NCI-H1436 treated with DMSO at 0.1 percent for 48 hours (cell line): Measurements from ENCODE around the gene SKAP1.
"Not testable (repeated sequence)": the region's sequence is repeated elsewhere in the genome, so short reads cannot be mapped to it uniquely, and the experiment has no call there.

Experiments
- DNase-seq: peaks from one replicate; lab custom pipeline; 2025; lab: John Stamatoyannopoulos, UW

The SKAP1 gene

DNA sequence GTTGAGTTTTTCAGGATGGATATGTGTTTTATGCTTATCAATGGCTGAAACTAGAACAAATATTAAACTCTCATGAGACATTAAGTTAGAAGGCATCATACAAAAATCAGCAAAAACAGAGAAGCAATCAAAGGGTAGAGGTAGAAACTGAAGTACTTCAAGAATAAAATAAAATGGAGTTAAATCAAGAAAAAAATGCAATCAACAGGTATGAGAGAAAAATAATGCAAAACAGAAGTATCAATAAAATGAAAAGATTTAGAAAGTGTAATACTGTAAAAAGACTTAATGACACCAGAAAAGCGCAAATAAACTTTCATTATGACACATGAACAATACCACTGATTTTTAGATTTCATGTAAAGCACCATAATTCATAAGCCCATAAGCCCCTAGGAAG, 112.3 kb downstream of the SKAP1 start:
- no peak for DNase-seq

DNA sequence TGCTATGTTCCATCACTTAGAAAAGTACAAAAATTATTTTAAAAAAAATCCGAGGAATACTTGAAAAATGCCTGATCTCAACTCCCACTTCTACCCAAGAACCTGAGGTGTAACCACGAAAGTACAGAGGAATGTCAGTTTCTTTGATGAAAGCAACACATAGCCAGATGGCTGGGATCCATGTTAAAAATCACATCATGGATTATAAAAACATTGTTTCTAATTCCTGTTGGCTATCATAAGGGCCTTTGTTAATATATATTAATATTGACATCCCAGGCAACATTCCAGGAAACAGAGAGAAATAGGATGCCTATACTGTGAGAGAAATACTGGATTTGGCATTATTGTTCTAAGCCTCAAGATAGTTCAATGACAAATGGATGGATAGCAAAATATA, 115.3 kb downstream of the SKAP1 start:
- no peak for DNase-seq

DNA sequence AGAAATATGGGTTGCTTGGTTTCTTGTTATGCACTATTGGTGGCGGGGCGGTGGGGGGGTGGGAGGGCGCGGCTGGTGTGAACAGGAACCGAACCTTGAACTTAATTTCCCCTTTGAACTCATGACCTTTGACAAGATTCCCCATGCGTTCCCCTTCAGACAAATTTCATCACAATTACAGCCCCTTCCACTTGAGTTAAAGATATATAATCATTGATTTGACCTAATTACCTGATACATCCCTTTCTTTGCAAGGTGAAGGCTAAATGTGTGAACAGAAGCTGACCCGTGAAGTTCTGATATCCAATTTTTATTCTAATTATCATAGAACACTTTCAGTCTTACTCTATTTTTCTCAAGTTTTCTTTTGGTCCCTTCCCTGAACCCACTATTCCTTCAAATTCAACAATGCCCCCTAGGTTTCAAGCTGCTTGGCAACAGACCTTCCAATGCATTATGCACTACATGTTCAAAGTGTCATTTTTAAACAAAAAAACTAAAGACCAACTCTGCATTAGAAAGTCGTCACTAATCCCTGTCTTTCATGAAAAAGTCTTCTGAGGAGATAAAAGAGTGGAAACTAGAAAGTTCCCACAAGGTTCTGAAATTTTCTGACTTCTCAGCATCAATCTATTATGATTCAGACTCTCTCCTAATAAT, 116.8 kb downstream of the SKAP1 start:
- DNase-seq: no peak

DNA sequence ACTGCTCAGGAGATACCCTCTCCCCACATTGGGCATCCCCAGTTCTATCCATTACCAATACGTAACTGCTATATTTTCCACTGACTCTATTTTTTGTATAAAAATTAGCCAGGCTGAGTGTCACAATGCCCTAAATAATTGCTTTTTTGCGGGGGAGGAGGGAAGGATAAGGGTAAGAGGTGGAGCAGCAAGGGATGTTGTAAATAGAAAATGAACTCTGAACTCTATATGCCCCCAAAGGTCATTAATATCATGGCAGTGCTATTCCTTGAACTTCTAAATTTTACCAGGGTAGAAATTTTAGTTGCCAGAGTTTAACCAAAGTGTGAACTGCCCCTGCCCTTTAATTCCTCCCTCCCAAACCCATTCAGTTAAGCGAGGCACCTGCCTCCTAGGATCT, 118.7 kb downstream of the SKAP1 start:
- DNase-seq: no peak

DNA sequence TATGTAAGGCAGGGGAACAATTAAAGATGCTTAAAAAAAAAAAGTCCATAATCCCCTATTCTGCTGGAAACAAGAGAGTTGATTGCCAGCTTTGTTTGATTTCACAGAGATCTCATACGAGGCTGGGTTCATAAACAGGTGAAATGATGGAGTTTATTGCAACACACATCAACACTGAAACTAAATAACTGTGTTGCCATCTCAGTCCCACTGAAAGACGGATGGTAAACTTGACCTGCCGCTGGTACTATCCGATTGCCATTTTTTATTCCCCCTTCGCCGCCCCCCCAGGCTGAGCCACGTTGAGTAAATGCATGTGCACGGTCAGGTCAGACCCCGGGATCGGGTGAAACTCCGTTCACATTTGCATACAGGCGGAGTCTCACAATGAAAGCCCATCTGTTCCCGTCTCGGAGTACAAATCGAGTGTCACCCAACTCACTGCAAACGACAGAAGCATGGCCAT, 119.2 kb downstream of the SKAP1 start:
- DNase-seq: peak; percentile 31

DNA sequence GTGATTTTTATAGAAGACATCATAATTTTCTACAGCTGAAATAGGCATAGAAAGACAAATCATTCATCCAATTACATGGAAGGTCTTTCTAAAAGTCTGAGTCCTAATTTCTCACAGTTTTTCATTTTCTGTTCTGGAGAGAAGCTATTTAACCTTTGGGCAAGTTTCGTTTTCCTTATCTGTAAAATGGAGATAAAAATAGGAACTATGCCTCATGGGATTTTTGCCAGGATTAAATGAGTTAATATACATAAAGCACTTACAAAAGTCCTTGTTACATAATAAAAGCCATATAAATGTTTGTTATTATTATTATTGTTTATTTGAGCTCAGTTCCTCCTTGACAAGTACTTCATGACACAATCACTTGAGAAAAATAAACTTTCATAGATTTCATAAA, 121.4 kb downstream of the SKAP1 start:
- no peak for DNase-seq

DNA sequence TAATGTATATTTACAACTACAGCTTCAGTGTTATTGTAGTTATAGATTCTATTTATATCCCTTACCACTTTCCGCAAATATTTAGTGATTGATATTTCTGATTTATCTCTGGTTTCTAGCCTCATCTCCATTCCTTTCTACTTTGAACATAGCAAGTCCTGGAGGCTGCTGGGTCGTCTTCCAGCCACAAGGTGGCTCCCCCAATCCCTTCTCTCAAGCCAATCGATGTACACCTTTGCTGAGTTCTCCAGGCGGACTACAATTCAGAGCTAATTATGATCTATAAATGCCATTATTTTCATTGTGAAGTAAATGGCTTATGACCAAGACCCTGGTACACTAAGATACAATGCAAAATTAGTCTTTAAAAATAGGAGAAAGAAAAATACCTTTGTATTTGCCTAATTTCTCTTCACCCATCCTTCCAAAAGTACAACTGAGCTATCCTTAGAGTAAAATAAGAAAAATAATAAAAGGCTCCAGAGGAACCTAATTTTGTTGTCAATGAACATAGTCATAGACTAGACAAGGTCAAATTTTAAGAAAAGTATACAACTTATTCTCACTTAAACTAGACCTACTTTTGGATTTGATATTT, 122.1 kb downstream of the SKAP1 start:
- peak; percentile 21 for DNase-seq

DNA sequence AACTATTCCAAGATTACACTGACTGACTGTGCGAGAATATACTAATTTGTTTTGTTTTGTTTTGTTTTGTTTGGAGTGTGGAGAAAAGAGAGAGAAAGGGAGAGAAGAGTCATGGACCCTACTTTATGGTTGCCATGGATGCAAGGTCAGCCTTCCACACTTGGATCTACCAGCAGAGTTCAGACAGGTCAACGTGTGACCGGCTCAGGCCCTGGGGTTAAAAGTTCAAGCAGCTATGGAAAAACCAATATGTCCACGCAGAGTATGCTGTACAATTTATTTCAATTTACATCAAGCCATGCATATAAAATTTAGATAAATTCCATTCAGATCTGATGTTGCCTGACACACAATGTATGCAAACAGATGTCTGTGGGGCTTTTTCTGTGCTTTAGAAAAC, 122.8 kb downstream of the SKAP1 start:
- no peak for DNase-seq

DNA sequence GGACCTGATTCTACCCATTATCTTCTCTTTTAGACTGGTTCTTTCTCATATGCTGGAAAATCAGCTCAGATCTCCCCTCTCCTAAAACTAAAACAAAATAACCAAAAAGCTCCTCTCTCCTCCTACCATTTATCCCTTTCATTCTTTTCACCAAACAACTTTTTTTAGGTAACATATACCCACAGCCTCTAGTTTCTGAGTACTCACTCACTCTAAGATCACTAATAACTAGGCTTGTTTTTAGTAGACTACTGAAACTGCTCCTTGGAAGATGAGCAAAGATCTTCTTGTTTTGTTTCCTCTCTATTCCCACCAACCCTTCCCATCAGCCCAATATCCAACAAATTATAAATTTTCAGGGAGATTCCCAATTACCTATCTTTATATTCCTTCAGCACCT, 129.0 kb downstream of the SKAP1 start:
- DNase-seq: no peak

DNA sequence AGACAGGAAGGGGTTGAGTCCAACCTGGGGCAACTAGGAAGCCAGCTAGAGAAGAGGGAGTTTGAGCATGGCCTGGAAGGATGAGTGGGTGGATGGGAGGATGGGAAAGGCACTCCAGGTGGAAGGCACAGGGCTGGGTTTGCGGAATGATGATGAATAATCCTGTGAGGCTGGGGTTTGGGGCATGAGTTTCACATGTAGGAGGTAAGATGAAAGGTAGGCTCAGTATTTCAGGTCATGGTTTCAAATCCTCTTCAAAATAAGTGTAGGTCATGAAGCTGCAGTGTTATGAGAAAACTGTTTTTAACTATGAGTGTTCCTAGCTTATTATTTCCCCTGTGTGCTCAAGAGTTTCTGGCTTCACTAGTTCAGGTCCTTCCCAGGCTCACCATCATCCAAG, 130.3 kb downstream of the SKAP1 start:
- DNase-seq: no peak

DNA sequence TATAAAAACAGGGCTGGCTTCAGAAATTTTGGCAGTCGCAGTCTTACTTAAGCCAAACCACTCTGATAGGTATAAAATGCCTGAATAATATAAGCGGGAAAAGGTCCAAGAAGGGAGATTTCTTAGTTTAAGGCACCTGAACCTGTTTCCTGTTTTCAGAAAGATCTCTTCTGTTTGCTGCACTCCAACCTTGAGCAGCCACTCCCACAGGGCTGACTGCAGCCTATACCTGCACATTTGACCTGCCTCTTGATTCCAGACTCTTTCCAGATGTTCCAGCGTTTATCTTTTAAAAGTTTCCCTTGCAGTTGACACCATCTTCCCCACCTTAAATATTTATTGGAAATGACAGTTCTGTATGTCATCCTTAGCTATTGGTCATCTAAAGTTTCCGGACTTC, 132.2 kb downstream of the SKAP1 start:
- no peak for DNase-seq

DNA sequence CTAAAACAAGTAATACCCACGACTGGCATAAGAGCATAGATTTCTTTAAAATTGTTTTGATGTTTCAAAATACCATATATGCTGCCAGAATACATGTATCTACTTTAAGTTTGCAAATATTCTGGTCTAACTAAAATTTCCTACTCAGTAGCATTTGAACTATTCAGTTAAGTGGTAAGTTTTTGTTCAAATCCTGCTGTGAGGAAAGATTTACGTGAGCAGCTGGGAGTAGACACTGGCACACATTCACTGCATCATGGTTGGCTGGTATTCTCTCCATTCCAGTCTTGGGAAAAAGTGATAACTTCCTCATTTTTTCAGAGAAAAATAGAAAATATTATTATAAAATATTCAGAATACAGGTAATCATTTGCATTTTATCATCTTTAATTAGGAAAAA, 133.6 kb downstream of the SKAP1 start:
- DNase-seq: no peak

DNA sequence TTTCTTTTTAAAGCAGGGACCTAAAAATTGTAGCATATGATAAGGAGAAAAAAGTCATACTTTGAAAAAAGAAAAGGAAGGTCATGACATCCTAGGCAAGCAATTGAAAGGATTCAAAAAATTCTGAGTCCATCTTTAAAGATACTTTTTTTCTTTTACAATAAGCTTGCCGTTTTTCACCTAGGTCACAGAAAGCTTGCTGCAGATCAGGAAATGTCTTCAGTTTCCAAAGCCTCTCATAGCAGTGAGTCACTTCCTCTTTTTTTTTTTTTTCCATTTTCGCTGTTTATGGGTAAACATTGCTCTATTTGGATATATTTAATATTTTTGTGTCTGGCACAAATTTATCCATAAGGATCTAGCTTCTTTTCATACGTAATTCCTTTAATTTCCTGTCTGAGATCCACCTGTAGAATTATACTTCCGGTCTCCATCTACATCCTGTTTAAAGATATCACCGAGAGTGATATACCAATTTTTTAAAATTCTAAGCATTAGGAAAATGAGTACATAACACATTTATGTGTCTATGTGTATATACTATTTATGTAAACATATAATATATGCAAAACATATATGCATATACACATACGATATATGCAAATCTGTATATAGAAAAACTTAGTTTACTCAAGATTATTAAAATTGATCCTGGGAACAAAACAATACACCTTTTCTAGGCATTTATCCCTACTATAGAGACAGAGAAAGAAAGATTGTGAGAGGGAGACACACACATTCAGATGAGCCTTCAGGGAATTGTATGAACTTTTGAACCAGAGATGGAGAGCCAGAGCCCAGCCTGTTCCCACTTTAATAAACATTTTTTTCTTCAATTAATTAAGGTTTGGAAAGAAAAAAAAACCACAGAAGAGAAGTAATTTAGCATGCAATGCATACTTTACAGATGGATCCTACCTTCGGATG, 134.4 kb downstream of the SKAP1 start:
- no peak for DNase-seq

DNA sequence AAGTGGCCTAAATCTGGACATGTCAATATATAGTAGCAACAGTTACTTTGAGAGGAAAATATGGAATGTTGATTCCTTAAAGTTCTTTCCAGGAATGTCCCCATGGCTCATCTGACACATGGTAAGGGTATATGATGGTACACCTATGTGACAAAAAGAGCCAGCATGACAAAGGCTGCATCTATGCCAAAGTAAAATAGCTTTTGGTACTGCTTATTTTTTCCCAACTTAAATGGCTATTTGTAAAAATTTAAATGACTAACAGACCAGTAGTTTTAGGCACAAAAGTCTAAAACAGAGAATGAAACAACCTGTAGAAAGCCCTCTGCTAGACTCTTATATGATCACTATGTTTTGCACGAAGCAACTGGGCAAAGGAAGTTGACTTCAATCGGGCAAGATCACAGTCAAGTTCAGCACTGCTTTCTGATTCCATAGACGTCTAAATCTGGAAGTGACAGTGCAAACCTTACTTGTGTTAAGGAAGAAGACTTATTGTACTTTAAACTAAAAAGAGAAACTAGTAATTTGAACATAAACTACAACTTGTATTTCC, 135.1 kb downstream of the SKAP1 start:
- no peak for DNase-seq

DNA sequence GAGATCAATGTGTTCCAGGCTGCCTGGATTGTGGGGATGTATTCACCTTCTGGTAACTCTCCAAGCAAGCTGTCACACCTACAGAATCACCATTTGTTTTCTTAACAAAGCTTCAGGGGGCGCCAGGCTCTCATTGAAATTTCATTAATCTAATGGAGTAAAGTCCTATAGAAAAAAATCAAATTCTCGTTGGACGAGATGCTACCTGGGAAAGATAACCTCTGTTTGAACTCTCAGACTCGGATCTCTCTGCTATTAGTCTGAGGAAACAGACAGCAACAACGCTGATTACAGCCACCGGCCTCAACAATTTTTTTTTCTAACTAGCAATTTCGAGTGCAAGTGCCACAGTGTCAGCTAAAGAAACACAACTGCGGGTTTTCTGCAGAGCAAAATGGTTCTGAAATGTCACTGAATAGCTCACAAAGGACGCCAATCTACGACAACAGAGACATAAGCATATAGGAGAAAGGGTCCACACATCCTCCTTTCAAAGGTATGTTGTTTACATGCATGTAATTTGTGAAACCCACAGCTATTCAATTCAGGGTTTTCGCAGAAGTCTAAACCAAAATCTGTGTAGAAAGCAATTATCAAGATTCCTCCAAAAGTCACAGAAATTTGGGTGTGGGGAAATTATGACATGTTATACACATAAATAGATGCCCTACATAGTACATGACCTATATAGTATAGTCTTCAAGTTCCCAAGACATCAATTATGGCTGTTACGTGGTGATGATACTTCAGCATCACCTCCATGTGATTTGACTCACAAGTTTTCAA, 135.8 kb downstream of the SKAP1 start:
- DNase-seq: no peak

DNA sequence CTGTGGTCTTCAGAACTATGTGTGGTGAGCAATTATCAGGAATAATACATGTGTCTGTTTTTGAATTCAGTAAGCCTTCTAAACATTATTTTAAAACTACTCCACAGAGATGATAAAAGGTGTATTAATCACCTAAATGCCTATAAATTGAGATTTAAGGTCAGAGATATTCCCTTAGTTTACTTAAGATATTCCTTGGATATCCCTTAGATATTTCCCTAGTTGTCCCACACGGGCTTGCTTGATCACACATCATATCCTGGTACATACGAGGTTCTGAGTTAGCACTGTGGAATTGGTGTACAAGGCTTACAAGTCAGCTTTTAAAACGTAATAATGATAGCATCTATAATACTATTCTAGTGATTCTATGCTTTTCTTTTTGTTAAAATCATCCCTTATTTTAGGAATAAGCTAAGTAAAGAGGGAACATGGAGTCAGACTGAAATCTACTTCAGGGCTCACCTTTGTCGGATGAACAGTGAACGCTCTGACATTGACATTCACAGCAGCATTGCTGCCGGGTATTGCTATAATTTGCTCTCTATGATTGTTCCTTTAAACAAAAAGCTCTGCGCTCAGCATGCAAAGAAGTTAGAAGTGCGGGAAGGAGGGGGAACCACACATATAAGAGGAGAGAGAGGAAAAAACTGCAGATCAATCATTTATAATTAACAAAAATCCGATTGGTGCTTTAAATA, 136.5 kb downstream of the SKAP1 start:
- no peak for DNase-seq

DNA sequence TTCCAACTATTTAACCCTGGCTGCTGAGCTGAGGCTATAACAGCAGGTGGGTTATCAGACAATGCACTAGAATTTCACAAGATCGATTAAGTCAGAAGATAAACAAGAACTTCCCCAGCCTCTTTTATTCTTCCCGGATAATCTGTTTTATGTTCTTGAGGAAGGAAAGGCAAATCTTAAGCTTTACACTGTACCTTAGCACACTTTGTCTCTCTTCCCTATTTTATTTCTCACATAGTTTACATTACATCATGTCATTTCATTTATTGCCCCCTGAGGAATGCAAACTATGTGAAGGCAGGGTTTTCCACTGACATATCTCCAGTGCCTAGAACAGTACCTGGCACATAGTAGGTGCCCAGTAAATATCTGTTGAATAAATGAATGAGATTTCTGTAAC, 139.6 kb downstream of the SKAP1 start:
- no peak for DNase-seq

DNA sequence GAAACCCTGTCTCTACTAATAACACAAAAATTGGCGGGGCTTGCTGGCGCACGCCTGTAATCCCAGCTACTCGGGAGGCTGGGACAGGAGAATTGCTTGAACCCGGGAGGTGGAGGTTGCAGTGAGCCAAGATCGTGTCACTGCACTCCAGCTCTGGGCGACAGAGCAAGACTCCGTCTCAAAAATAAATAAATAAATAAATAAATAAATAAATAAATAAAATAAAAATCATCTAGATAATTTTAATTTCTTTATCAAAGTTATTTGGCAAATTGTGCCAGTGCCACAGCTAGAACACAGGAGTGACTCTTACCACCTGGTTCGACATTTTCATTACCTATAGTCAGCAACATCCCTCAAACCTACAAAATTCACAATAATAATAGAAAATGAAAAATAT, 143.1 kb downstream of the SKAP1 start:
- DNase-seq: not testable (repeated sequence)

DNA sequence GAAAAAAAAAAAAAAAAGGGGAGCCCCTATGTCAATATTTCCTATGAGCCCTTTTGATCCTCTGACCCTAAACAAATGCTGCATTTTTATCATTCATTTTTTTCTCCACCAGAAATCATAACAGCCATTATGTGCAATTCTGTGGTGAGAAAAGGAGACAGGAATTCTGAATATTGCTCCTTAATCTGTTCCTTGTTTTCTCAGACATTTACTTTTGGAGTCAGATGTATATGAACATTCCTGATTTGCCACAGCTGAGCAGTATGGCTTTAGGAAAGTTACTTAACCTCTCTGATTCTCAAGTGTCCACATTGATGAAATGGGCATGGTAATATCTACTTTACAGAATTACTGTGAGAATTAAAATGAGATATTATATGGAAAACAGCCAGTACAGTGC, 144.4 kb downstream of the SKAP1 start:
- DNase-seq: no peak

DNA sequence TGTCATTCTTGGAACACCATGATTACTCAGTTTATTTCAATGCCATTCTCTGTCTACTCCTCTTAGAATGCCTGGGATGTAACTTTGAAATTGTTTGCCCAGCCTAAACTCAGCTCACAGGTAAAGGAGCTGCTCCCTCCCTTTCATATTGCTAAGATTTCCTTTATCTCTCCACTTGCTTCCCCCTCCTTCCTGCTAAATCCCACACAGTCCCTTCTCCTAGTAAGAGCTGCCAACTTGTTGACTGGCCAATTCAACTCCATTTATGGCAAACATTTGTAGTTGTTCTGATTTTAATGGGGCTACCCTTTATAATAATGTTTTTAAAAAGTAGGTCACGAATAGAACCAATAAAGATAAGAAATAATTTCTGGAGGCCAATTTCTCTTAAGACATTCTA, 146.1 kb downstream of the SKAP1 start:
- DNase-seq: no peak

DNA sequence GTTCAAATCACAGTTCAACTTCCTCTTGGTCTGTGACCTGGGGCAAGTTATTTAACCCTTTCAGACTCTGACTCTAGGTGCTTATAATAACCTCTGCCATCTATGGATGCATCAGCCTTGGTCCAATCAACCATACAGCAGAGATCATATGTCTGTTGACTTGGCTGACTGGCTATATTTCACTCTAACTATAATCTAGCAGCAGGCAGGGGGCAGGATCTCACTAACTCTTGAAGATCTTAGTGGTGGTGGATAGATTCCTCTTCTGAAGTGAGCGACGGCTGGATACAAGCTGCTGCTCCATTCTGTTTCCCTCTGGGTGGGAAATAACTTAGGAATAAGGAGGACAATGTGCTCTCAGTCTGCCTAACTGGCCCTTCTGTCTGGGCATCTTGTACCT, 146.6 kb downstream of the SKAP1 start:
- no peak for DNase-seq
